H1 (cell line): ENCODE results near the gene RIN3. TPM values are rescaled to one million over a fixed set of nuclear protein-coding genes. Genes with fewer than 3 reads are reported as not detected.

ENCODE experiments used
- CTCF ChIA-PET: fragments of 300-600 bp; sonication (Branson Sonifier 250); formaldehyde crosslinking; loops from one replicate; lab custom pipeline; 2021; ENCODE audit not compliant: partially characterized antibody; lab: Charles Lee
- POLR2A ChIA-PET: fragments of 300-600 bp; sonication (Branson Sonifier 250); formaldehyde crosslinking; loops from one replicate; lab custom pipeline; 2021; ENCODE audit warnings: inconsistent platforms; ENCODE audit not compliant: partially characterized antibody; lab: Charles Lee
- DNase-seq, 2 experiments: peaks; one replicate each; pipeline versions ENCODE4 v3.0.0 to v3.0.0-alpha.2; 2010 to 2022; ENCODE audit warnings: low spot score in 2 of 2, low read depth in 1 of 2, mixed read lengths in 1 of 2
- FAIRE-seq: peaks from 2 replicates; lab custom pipeline; 2011; peaks lifted over from hg19 to GRCh38; lab: Jason Lieb, UNC
- H2AFZ ChIP-seq: 2 replicates; pipeline ENCODE4 v1.8.1; 2012; ENCODE audit warnings: low read length, inconsistent platforms
- H2AK5ac ChIP-seq: 2 replicates; pipeline ENCODE4 v1.6.1; 2013; ENCODE audit warnings: low read depth, low read length
- H2BK120ac ChIP-seq: replicated peaks from 2 replicates; pipeline ENCODE3; 2013; ENCODE audit warnings: low read depth, low read length, inconsistent platforms
- H2BK12ac ChIP-seq: 2 replicates; pipeline ENCODE4 v1.6.1; 2013; ENCODE audit warnings: low read depth, low read length
- H2BK15ac ChIP-seq: 2 replicates; pipeline ENCODE4 v1.6.1; 2013; ENCODE audit warnings: low read length
- H2BK20ac ChIP-seq: 2 replicates; pipeline ENCODE4 v1.6.1; 2013; ENCODE audit warnings: low read length
- H2BK5ac ChIP-seq: 2 replicates; pipeline ENCODE4 v1.6.1; 2013; ENCODE audit warnings: low read depth, low read length
- H3K14ac ChIP-seq: 2 replicates; pipeline ENCODE4 v1.6.1; 2013; ENCODE audit warnings: inconsistent platforms; ENCODE audit not compliant: insufficient read length
- H3K18ac ChIP-seq: 2 replicates; pipeline ENCODE4 v1.6.1; 2013; ENCODE audit warnings: low read length; ENCODE audit errors: extremely low read depth
- H3K23ac ChIP-seq: 2 replicates; pipeline ENCODE4 v1.6.1; 2013; ENCODE audit warnings: inconsistent platforms; ENCODE audit not compliant: insufficient read length
- H3K23me2 ChIP-seq: 2 replicates; pipeline ENCODE4 v1.6.1; 2013; ENCODE audit warnings: low read depth, low read length
- H3K27ac ChIP-seq: 2 replicates; pipeline ENCODE4 v1.6.1; 2011; ENCODE audit warnings: low read depth, low read length, inconsistent platforms
- H3K27me3 ChIP-seq, 4 experiments: replicated peaks in 1 of 4; 1 replicate in 1 of 4; 2 replicates in 3 of 4; pipeline versions ENCODE4 v1.6.1 to v1.8.1; 2011 to 2013; ENCODE audit warnings: low read length in 3 of 4, mild to moderate bottlenecking in 3 of 4, inconsistent platforms in 2 of 4, mixed read lengths in 2 of 4, moderate library complexity in 1 of 4; ENCODE audit not compliant: control insufficient read depth in 3 of 4, insufficient read depth in 3 of 4; ENCODE audit errors: extremely low read depth in 1 of 4
- H3K36me3 ChIP-seq, 4 experiments: 2 replicates each; pipeline versions ENCODE4 v1.6.1 to v1.8.1; 2011 to 2013; ENCODE audit warnings: mild to moderate bottlenecking in 4 of 4, low read length in 3 of 4, moderate library complexity in 2 of 4, control low read depth in 1 of 4, inconsistent platforms in 1 of 4; ENCODE audit not compliant: insufficient read depth in 4 of 4, control insufficient read depth in 2 of 4
- H3K4ac ChIP-seq: replicated peaks from 2 replicates; pipeline ENCODE3; 2013; ENCODE audit warnings: low read length, low read depth, mixed read lengths, inconsistent platforms; ENCODE audit not compliant: insufficient read length
- H3K4me1 ChIP-seq, 4 experiments: replicated peaks in 1 of 4; 1 replicate in 1 of 4; 2 replicates in 3 of 4; pipeline versions ENCODE4 v1.6.1 to v1.8.1; 2011 to 2013; ENCODE audit warnings: low read length in 3 of 4, inconsistent platforms in 2 of 4, mixed read lengths in 1 of 4; ENCODE audit not compliant: insufficient read depth in 4 of 4, control insufficient read depth in 3 of 4
- H3K4me2 ChIP-seq, 2 experiments: 2 replicates each; pipeline versions ENCODE4 v1.6.1 to v1.8.1; 2011 to 2013; ENCODE audit warnings: low read depth in 2 of 2, low read length in 2 of 2, control low read depth in 1 of 2, inconsistent platforms in 1 of 2, mild to moderate bottlenecking in 1 of 2; ENCODE audit not compliant: insufficient read depth in 1 of 2
- H3K4me3 ChIP-seq, 4 experiments: fragments of 200-600, 300-600 bp in 1 of 4; sonication (generic), shearing (Covaris generic), sonication (Bioruptor Twin) in 1 of 4; 2 replicates each; pipeline versions ENCODE4 v1.5.1 to v1.8.1; 2011 to 2016; ENCODE audit warnings: low read length in 4 of 4, low read depth in 3 of 4, control low read depth in 2 of 4, inconsistent platforms in 2 of 4, mild to moderate bottlenecking in 2 of 4, mixed read lengths in 1 of 4, moderate library complexity in 1 of 4; ENCODE audit not compliant: insufficient read depth in 2 of 4; ENCODE audit errors: extremely low read depth in 1 of 4
- H3K56ac ChIP-seq: replicated peaks from 2 replicates; pipeline ENCODE3; 2013; ENCODE audit warnings: low read depth, mild to moderate bottlenecking, mixed read lengths, low read length, inconsistent platforms; ENCODE audit not compliant: insufficient read length
- H3K79me1 ChIP-seq: 2 replicates; pipeline ENCODE4 v1.6.1; 2013; ENCODE audit warnings: low read depth, low read length, control low read depth
- H3K79me2 ChIP-seq, 2 experiments: 2 replicates each; pipeline versions ENCODE4 v1.6.1 to v1.8.1; 2012 to 2013; ENCODE audit warnings: low read length in 2 of 2, mild to moderate bottlenecking in 2 of 2, inconsistent platforms in 1 of 2; ENCODE audit not compliant: insufficient read depth in 2 of 2, control insufficient read depth in 1 of 2
- H3K9ac ChIP-seq, 4 experiments: replicated peaks in 1 of 4; 1 replicate in 1 of 4; 2 replicates in 3 of 4; pipeline versions ENCODE4 v1.6.1 to v1.8.1; 2011 to 2013; ENCODE audit warnings: low read depth in 3 of 4, low read length in 3 of 4, control low read depth in 2 of 4, mild to moderate bottlenecking in 2 of 4, moderate library complexity in 2 of 4, inconsistent platforms in 1 of 4; ENCODE audit errors: extremely low read depth in 1 of 4
- H3K9me3 ChIP-seq, 2 experiments: 2 replicates each; pipeline versions ENCODE4 v1.6.1 to v1.8.1; 2012 to 2013; ENCODE audit warnings: mild to moderate bottlenecking in 2 of 2, moderate library complexity in 2 of 2, control low read depth in 1 of 2, inconsistent platforms in 1 of 2, low read depth in 1 of 2, low read length in 1 of 2, mixed read lengths in 1 of 2; ENCODE audit not compliant: insufficient read depth in 2 of 2
- H4K20me1 ChIP-seq, 2 experiments: replicated peaks in 1 of 2; 2 replicates each; pipeline versions ENCODE3 to v1.8.1; 2011 to 2013; ENCODE audit warnings: inconsistent platforms in 2 of 2, low read length in 2 of 2, mild to moderate bottlenecking in 1 of 2; ENCODE audit not compliant: insufficient read depth in 2 of 2, control insufficient read depth in 1 of 2
- H4K5ac ChIP-seq: 2 replicates; pipeline ENCODE4 v1.6.1; 2013; ENCODE audit warnings: low read length, low read depth, mixed read lengths, inconsistent platforms; ENCODE audit not compliant: insufficient read length
- H4K8ac ChIP-seq: 2 replicates; pipeline ENCODE4 v1.8.0; 2013; ENCODE audit warnings: mild to moderate bottlenecking, moderate library complexity, low read length, inconsistent platforms; ENCODE audit not compliant: insufficient read depth; ENCODE audit errors: extremely low read depth
- H4K91ac ChIP-seq: replicated peaks from 2 replicates; pipeline ENCODE3; 2013; ENCODE audit warnings: low read length, mixed read lengths, inconsistent platforms; ENCODE audit not compliant: insufficient read length
- EZH2 ChIP-seq: fragments of 200-600 bp; sonication (generic); IDR thresholded peaks from 2 replicates; pipeline ENCODE4 v1.7.1; 2012; ENCODE audit warnings: low read depth, mild to moderate bottlenecking, moderate library complexity, low read length, inconsistent platforms; ENCODE audit not compliant: severe bottlenecking
- FOSL1 ChIP-seq: IDR thresholded peaks from 2 replicates; pipeline ENCODE4 v1.6.1; 2011; ENCODE audit warnings: mild to moderate bottlenecking, low read depth, low read length, moderate library complexity; ENCODE audit not compliant: insufficient read depth
- KDM1A ChIP-seq: fragments of 200-600, 300-600 bp; sonication (generic); IDR thresholded peaks from 2 replicates; pipeline ENCODE4 v1.7.1; 2016; ENCODE audit warnings: mild to moderate bottlenecking, low read length, borderline replicate concordance
- KDM5A ChIP-seq: fragments of 200-600 bp; IDR thresholded peaks from 2 replicates; pipeline ENCODE4 v1.7.1; 2012; ENCODE audit warnings: mild to moderate bottlenecking, low read length, inconsistent platforms, mixed read lengths
- PHF8 ChIP-seq: fragments of 200-600 bp; sonication (generic); conservative IDR thresholded peaks from 2 replicates; pipeline ENCODE4 v1.7.1; 2012; ENCODE audit warnings: low read depth, mild to moderate bottlenecking, inconsistent platforms, low read length, moderate library complexity
- RBBP5 ChIP-seq: IDR thresholded peaks from 2 replicates; pipeline ENCODE4 v1.7.1; 2012; ENCODE audit warnings: low read depth, mild to moderate bottlenecking, inconsistent platforms, low read length, moderate library complexity, borderline replicate concordance
- RFX5 ChIP-seq: IDR thresholded peaks from 2 replicates; pipeline ENCODE4 v1.6.1; 2011; ENCODE audit warnings: low read depth, low read length, improper control_type of control experiment, borderline replicate concordance
- WGBS, 2 experiments: shearing (Covaris generic) in 1 of 2; methylation state at CpG; one replicate each; pipeline versions ENCODE4 v1.1.6 to v1.1.7; 2013 to 2015; ENCODE audit warnings: low lambda C conversion rate in 2 of 2, mixed read lengths in 2 of 2, inconsistent platforms in 1 of 2, low coverage in 1 of 2, missing lambda C conversion rate in 1 of 2; ENCODE audit not compliant: insufficient replicate concordance in 2 of 2, insufficient coverage in 1 of 2, insufficient read length in 1 of 2; ENCODE audit errors: extremely low coverage in 1 of 2, missing lambda C conversion rate in 1 of 2; 5-methylcytosine and 5-hydroxymethylcytosine counted together
- polyA plus RNA-seq, 7 experiments: library from polyadenylated mRNA; depleted of rRNA in 3 of 7; stranded (reverse) in 5 of 7; unstranded in 2 of 7; fragments of >200 nt in 5 of 7; fragments of 200-250 nt in 2 of 7; gene quantifications; 1 replicate in 5 of 7; 2 replicates in 1 of 7; 4 replicates in 1 of 7; pipeline versions ENCODE4 v1.2.1 to v1.2.3, GENCODE V29; 2011 to 2013; ENCODE audit warnings: missing spikeins in 2 of 7, mixed read lengths in 2 of 7
- total RNA-seq: library from RNA; stranded (reverse); fragmentation: NEBNext Ultra II Directional; extraction: Animal tissue kit (Norgen Biotek cat#: 25700); gene quantifications from 2 replicates; pipeline ENCODE4 v1.2.1, GENCODE V29; 2021
- TF ChIP-seq, protein P1 (sequence below): IDR thresholded peaks from 2 replicates; pipeline ENCODE4 v1.6.1; 2011; ENCODE audit warnings: low read depth, mild to moderate bottlenecking, low read length; ENCODE audit not compliant: insufficient read depth
- TF ChIP-seq, protein P2 (sequence below): IDR thresholded peaks from 2 replicates; pipeline ENCODE4 v1.6.1; 2011; ENCODE audit warnings: low read length, improper control_type of control experiment

The RIN3 gene
- total and polyA plus RNA-seq, 2 of the 8 experiments (the other 6 are each of a cell fraction or from before 2014, with no cell fraction given) = 0.59 to 1.5 TPM

DNA sequence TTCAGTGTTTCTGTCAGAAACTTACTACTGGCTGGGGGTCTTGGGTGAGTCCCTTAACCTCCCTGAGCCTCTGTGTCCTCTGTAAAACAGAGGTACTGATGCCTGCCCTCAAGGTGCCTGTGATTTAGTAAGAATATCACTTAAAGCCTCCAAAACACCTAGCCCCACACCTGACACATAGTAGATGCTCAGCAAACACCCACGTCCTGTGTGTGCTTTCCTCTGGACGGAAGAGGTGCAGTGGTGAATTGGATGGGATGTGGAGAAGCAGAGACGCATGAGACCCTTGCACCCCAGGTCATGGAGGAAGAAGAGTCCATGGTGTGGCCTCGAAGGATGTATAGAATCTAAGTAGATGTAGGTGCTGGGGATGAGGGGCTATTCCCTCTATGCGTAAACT is 124.3 kb downstream of the RIN3 start:
- no peak overlapping the region for H2BK15ac ChIP-seq
- H2BK12ac ChIP-seq = no peak overlapping the region
- H3K79me2 ChIP-seq = no peaks in the 10 kb centered on the region
- H4K91ac ChIP-seq = no peak overlapping the region
- H3K9me3 ChIP-seq = no peaks in the 10 kb centered on the region
- H3K23ac ChIP-seq = no peak overlapping the region
- H3K79me1 ChIP-seq = no peaks in the 10 kb centered on the region
- H3K4me1 ChIP-seq = peaks cover 0 to 2% (median under 1%) of the 10 kb centered on the region in 4 experiments; a peak in 1 of 7 replicates
- no peaks in the 10 kb centered on the region for H3K23me2 ChIP-seq
- H3K9ac ChIP-seq = no peak overlapping the region
- H3K27ac ChIP-seq = no peak overlapping the region
- no peak overlapping the region for H3K4me3 ChIP-seq
- no peak overlapping the region for H2BK5ac ChIP-seq
- H3K56ac ChIP-seq = no peak overlapping the region
- H4K8ac ChIP-seq = no peak overlapping the region
- H3K18ac ChIP-seq = no peak overlapping the region
- no peak overlapping the region for H4K5ac ChIP-seq
- H2AK5ac ChIP-seq = no peak overlapping the region
- H3K27me3 ChIP-seq = no peaks in the 10 kb centered on the region; a peak in 1 of 7 replicates
- TF ChIP-seq, protein P1, sequence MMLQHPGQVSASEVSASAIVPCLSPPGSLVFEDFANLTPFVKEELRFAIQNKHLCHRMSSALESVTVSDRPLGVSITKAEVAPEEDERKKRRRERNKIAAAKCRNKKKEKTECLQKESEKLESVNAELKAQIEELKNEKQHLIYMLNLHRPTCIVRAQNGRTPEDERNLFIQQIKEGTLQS = no peak
- TF ChIP-seq, protein P2, sequence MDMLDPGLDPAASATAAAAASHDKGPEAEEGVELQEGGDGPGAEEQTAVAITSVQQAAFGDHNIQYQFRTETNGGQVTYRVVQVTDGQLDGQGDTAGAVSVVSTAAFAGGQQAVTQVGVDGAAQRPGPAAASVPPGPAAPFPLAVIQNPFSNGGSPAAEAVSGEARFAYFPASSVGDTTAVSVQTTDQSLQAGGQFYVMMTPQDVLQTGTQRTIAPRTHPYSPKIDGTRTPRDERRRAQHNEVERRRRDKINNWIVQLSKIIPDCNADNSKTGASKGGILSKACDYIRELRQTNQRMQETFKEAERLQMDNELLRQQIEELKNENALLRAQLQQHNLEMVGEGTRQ = no peak
- TF ChIP-seq EZH2 = no peak
- TF ChIP-seq KDM5A = no peak
- no peak for TF ChIP-seq PHF8
- no peak for TF ChIP-seq KDM1A
- TF ChIP-seq FOSL1 = no peak
- no peak for TF ChIP-seq RBBP5
- TF ChIP-seq RFX5 = no peak
- TF ChIP-seq, all 59 proteins: peak for 0
- H2BK120ac ChIP-seq = no peak overlapping the region
- ChIA-PET POLR2A (no interaction called here), CTCF (interaction anchor here (4.4 kb wide), 1 partner anchor 24 kb away, joined by 16 read pairs; no protein-coding TSS in a partner anchor)
- H3K4ac ChIP-seq = no peak overlapping the region
- H2AFZ ChIP-seq = no peak overlapping the region
- no peak overlapping the region for H3K4me2 ChIP-seq
- H2BK20ac ChIP-seq = no peak overlapping the region
- H3K36me3 ChIP-seq = no peaks in the 10 kb centered on the region
- no peak overlapping the region for H3K14ac ChIP-seq
- no peaks in the 10 kb centered on the region for H4K20me1 ChIP-seq
- WGBS, 2 experiments = 89% methylated on average over 5 of the region's 5 CpGs; no CpG with 5 or more reads in 1 of the 2 experiments
- DNase-seq (no peak), FAIRE-seq (no peak)
